IPS-15b (cell line): ENCODE data around the gene PITX3.
A peak's percentile ranks its signal among the peaks of the same experiment; 100 is the strongest.

Experiments
- H3K27me3 ChIP-seq: one replicate; pipeline ENCODE4 v1.6.1; 2013; ENCODE audit warnings: low read length; ENCODE audit not compliant: control insufficient read depth, insufficient read depth
- H3K36me3 ChIP-seq: one replicate; pipeline ENCODE4 v1.6.1; 2013; ENCODE audit warnings: low read length; ENCODE audit not compliant: control insufficient read depth, insufficient read depth
- H3K4me1 ChIP-seq: one replicate; pipeline ENCODE4 v1.6.1; 2013; ENCODE audit warnings: mild to moderate bottlenecking, low read length; ENCODE audit not compliant: control insufficient read depth, insufficient read depth
- H3K4me3 ChIP-seq: one replicate; pipeline ENCODE4 v1.5.1; 2013; ENCODE audit warnings: low read depth, low read length
- H3K9ac ChIP-seq: one replicate; pipeline ENCODE4 v1.6.1; 2013; ENCODE audit warnings: low read depth, mild to moderate bottlenecking, low read length
- H3K9me3 ChIP-seq: one replicate; pipeline ENCODE4 v1.6.1; 2013; ENCODE audit warnings: mild to moderate bottlenecking, low read length; ENCODE audit not compliant: control insufficient read depth, insufficient read depth

PITX3 gene

GRCh38 chr10:102235598-102235920, 5.8 kb downstream of the PITX3 start:
- Histone ChIP-seq H3K9me3 (no peaks in the 10 kb centered on the region), H3K9ac (no peak overlapping the region), H3K4me1 (peaks cover 4% of the 10 kb centered on the region), H3K36me3 (no peaks in the 10 kb centered on the region), H3K4me3 (no peak overlapping the region), H3K27me3 (peaks cover 92% of the 10 kb centered on the region)

- Histone ChIP-seq H3K27me3 (peaks cover 90% of the 10 kb centered on the region), H3K9me3 (no peaks in the 10 kb centered on the region), H3K36me3 (no peaks in the 10 kb centered on the region), H3K4me3 (no peak overlapping the region), H3K9ac (no peak overlapping the region), H3K4me1 (peaks cover 4% of the 10 kb centered on the region)
Observed at GRCh38 chr10:102234888-102235597, 6.3 kb downstream of the PITX3 start.

- no peak overlapping the region for H3K4me3 ChIP-seq
- H3K9ac ChIP-seq: no peak overlapping the region
- H3K4me1 ChIP-seq: peaks cover 4% of the 10 kb centered on the region
- no peaks in the 10 kb centered on the region for H3K9me3 ChIP-seq
- peaks cover 89% of the 10 kb centered on the region for H3K27me3 ChIP-seq
- H3K36me3 ChIP-seq: no peaks in the 10 kb centered on the region
Observed at GRCh38 chr10:102233997-102234396, 7.3 kb downstream of the PITX3 start.

DNA sequence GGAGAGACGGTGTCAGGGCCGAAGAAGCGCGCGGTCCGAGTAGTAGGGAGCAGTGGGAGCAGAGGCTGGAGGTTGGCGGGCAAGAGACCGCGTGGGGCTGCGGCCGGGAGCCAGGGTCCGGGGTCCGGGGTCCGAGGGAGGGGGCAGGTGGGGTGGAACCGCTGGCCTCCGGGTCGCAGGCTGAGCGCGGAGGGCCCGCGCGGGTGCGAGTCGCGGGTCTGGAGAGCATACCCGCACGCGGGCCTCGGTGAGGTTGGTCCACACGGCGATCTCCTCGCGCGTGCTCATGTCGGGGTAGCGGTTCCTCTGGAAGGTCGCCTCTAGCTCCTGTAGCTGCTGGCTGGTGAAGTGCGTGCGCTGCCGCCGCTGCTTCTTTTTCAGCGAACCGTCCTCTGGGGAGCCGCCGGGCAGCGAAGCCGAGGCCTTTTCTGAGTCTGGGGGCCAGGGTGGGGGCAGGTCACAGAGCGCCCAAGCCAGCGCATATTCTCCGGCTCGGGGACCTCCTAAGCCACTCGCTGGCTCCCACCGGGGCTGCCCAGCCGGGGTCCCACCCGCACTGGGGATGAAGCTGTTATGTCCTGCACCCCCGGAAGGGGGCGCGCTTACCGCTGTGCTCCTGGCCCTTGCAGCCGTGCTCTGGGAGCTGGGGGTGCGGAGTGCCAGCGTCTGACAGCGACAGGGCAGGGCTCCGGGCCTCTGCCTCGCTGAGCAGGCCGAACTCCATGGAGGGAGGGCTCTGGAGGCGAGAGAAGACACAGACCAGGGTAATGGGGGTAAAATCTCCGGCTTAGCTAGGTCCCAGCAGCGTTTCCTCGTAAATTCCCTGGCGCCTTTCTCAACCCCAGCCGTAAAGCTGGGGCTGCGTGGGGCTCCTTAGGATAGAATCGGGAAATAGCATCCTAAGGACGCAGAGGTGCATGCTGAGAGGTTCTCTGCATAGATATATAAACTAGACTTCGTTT, 9.7 kb downstream of the PITX3 start:
- Histone ChIP-seq H3K36me3 (no peaks in the 10 kb centered on the region), H3K4me3 (peak overlapping the region; percentile 68), H3K9ac (no peak overlapping the region), H3K9me3 (no peaks in the 10 kb centered on the region), H3K27me3 (peaks cover 91% of the 10 kb centered on the region), H3K4me1 (peaks cover 4% of the 10 kb centered on the region)

GRCh38 chr10:102230861-102231356, 10.4 kb downstream of the PITX3 start:
- no peak overlapping the region for H3K9ac ChIP-seq
- H3K36me3 ChIP-seq: no peaks in the 10 kb centered on the region
- H3K4me1 ChIP-seq: peaks cover 4% of the 10 kb centered on the region
- H3K27me3 ChIP-seq: peaks cover 88% of the 10 kb centered on the region
- H3K9me3 ChIP-seq: no peaks in the 10 kb centered on the region
- peak overlapping the region; percentile 68 for H3K4me3 ChIP-seq

DNA sequence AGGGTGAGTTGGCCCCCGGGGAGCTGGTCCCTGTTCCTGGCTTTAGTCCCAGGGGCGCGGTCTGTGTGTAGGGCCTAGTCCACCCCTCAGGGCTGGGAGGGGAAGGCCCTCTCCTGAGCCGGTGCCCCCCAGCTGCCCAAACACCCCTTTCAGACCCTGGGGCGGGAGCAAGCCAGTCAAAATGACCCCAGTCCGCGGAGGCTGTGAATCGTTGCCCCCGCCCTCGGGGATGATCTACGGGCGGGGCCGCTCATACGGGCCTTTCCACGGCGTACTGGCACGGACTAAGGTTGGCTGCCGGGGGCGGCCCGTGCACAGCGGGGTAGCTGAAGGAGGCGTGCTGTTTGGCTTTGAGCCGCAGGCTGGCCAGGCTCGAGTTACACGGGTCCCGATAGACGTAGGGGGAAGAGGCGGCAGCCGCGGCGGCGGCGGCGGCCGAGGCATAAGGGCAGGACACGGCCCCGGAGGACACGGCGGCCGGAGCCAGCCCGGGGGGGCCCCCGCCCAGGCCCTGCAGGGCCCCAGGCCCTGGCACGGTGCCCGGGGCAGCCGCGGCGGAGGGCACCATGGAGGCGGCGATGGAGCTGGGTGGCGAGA, 10.9 kb downstream of the PITX3 start:
- Histone ChIP-seq H3K4me1 (peaks cover 4% of the 10 kb centered on the region), H3K36me3 (no peaks in the 10 kb centered on the region), H3K4me3 (peak overlapping the region; percentile 68), H3K9ac (no peak overlapping the region), H3K9me3 (no peaks in the 10 kb centered on the region), H3K27me3 (peaks cover 89% of the 10 kb centered on the region)

GRCh38 chr10:102229810-102230263, 11.5 kb downstream of the PITX3 start:
- Histone ChIP-seq H3K27me3 (peaks cover 90% of the 10 kb centered on the region), H3K36me3 (no peaks in the 10 kb centered on the region), H3K4me3 (peak overlapping the region; percentile 68), H3K4me1 (peaks cover 4% of the 10 kb centered on the region), H3K9ac (no peak overlapping the region), H3K9me3 (no peaks in the 10 kb centered on the region)

- Histone ChIP-seq H3K4me1 (no peaks in the 10 kb centered on the region), H3K27me3 (peaks cover 74% of the 10 kb centered on the region), H3K9ac (no peak overlapping the region), H3K9me3 (no peaks in the 10 kb centered on the region), H3K4me3 (no peak overlapping the region), H3K36me3 (no peaks in the 10 kb centered on the region)
Observed at GRCh38 chr10:102227050-102227449, 14.3 kb downstream of the PITX3 start.

- Histone ChIP-seq H3K9me3 (no peaks in the 10 kb centered on the region), H3K4me3 (no peak overlapping the region), H3K27me3 (peaks cover 69% of the 10 kb centered on the region), H3K9ac (no peak overlapping the region), H3K4me1 (no peaks in the 10 kb centered on the region), H3K36me3 (no peaks in the 10 kb centered on the region)
Observed at GRCh38 chr10:102226542-102226870, 14.8 kb downstream of the PITX3 start.

DNA sequence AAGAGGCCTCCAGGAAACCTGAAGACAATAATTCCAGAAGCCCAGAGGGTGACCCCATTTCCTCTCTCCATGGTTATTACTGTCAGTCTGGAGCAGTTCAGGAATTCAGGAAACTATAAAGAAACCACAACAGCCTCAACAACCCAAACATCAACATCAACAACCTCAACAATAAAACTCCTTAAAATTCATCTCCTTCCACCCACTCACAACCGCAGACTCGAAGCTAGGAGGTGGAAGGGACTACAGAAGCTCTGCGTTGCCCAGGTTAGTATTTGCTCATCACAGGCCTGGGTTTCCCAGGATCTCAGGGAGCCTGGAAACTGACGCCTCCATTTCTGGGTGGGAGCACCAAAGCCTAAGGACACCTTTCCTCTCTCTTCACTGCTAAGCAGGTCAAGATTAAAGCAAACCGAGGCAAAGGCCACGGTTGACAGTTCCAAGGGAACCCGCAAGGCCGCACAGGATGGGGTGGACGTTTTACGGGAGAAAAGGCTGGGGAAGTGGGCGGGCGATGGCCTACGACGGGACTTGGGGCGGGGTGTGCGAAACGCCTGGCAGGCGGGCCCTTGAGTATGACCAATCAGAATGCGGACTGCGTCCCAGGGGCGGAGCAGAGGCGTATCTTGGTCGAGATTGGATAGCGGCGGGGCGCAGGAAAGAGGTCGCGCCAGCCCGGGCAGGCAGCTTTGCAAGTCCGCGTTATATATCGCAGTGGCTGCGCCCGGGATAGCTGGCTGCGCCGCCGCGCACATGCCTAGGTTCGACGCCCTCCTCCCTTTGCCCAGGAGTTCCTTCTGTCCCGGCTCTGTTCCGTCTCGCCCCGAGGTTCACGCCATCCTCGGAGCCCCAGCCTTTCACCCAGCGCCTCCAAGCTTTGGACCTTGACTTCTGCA, 15.4 kb downstream of the PITX3 start, which contains the start of gene ELOVL3:
TSS of gene ELOVL3 (plus strand) at position 654 of the 896 bp plus-strand sequence. CDS start 250 bp downstream, outside the sequence.
- Histone ChIP-seq H3K36me3 (no peaks in the 10 kb centered on the region), H3K4me3 (peak within 1 kb of the TSS; percentile 38), H3K4me1 (no peaks in the 10 kb centered on the region), H3K9ac (no peak within 1 kb of the TSS), H3K27me3 (peaks cover 65% of the 10 kb centered on the region), H3K9me3 (no peaks in the 10 kb centered on the region)

DNA sequence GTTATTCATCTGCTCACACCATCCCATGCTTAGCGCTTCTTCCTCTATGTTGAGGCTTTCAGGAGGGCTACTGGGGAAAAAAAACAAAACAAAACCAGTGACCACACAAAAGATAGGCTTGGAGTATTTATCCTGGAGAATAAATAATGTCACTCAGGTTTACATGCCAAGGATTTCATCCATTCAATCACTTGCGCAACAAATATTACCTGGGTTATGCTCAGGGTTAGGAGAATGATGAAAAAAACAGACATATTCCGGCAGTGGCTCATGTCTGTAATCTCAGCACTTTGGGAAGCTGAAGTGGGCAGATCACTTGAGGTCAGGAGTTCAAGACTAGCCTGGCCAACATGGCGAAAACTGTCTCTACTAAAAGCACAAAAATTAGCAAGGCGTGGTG, 18.5 kb downstream of the PITX3 start:
- Histone ChIP-seq H3K27me3 (peaks cover 38% of the 10 kb centered on the region), H3K4me3 (no peak overlapping the region)

More for the DNA sequence above, 18.5 kb downstream of the PITX3 start:
- Histone ChIP-seq H3K9me3 (no peaks in the 10 kb centered on the region), H3K4me1 (no peaks in the 10 kb centered on the region), H3K36me3 (no peaks in the 10 kb centered on the region), H3K9ac (no peak overlapping the region)
